ENCODE measurements around the gene NFYB.

Gene NFYB

DNA sequence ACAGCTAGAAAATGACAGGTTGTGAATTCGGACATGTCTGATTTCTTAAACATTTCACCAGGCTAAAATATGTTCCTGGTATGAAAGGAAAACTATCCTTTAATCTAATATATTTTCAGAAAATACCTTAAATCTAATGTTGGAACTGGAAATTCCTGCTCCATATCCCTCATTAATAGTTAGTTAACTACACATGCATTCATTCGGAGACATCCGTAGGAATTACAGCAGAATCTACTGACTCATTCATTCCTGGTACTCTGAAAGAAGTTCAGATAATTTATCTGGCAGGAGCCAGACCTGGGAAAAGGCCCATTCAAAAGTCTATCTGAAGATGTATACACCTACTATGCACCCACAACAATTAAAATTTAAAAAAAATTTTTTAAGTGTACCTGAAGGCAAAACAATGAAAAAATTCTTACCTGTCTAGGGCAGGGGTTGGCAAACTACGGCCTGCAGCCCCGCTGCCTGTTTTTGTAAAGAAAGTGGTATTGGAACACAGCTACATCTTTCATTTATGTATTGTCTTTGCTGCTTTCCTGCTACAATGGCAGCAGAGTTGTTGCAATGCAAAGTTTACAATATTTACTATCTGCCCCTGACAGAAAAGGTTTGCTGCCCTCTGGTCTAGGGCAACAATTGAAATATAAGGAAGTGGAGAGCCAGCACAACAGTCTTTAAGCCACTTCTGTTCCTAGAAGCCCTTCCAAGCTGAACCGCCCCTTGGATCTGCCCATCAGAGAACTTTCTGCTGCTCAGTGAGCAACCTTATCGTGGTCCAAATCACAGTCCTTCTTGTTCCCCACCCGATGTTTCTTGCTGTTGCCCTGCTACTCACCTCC lies 17.9 kb upstream of the NFYB start:
- TF ChIP-seq, protein P1, sequence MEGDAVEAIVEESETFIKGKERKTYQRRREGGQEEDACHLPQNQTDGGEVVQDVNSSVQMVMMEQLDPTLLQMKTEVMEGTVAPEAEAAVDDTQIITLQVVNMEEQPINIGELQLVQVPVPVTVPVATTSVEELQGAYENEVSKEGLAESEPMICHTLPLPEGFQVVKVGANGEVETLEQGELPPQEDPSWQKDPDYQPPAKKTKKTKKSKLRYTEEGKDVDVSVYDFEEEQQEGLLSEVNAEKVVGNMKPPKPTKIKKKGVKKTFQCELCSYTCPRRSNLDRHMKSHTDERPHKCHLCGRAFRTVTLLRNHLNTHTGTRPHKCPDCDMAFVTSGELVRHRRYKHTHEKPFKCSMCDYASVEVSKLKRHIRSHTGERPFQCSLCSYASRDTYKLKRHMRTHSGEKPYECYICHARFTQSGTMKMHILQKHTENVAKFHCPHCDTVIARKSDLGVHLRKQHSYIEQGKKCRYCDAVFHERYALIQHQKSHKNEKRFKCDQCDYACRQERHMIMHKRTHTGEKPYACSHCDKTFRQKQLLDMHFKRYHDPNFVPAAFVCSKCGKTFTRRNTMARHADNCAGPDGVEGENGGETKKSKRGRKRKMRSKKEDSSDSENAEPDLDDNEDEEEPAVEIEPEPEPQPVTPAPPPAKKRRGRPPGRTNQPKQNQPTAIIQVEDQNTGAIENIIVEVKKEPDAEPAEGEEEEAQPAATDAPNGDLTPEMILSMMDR (IDR thresholded peaks at IDR 0.05; ENCODE audit: insufficient read depth, low read depth, low read length, missing control alignments): no peak

DNA sequence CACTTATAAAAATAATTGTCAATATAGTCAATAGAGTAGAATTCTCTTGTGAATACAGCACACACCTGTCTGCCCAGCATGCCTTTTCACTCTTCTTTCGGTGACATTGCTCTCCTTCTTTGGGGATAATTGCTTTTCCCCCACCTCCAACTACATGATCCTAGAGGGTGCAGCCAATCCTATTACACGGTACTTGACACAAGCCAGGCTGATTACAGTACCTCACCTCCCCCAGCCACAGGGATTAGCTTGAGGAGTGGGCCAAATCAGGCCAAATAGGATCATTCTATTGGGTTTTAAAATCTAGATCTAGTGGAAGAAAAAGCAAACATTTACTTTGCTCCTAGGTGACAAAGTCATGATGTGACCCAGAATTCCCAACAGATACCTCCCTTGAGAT lies 16.8 kb upstream of the NFYB start:
- no peak for DNase-seq (ENCODE audit: low read depth)
- H3K4me3 ChIP-seq (ENCODE audit: low read depth, low read length): no peak overlapping the region
- TF ChIP-seq, protein P1 (IDR thresholded peaks at IDR 0.05; ENCODE audit: insufficient read depth, low read depth, low read length, missing control alignments): no peak

More for the DNA sequence above, 17.9 kb upstream of the NFYB start:
- no peak for DNase-seq (ENCODE audit: low read depth)
- H3K4me3 ChIP-seq (ENCODE audit: low read depth, low read length): no peak overlapping the region

DNA sequence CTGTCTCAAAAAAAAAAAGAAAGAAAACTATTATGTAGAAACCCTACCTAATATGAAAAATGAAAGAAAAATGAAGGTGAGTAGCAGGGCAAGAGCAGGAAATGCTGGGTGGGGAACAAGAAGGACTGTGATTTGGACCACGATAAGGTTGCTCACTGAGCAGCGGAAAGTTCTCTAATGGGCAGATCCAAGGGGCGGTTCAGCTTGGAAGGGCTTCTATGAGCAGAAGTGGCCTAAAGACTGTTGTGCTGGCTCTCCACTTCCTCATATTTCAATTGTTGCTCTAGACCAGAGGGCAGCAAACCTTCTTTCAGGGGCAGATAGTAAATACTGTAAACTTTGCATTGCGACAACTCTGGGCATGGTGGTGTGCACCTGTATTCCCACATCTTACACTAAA lies 16.3 kb upstream of the NFYB start:
- DNase-seq (ENCODE audit: low read depth): no peak
- TF ChIP-seq, protein P1 (IDR thresholded peaks at IDR 0.05; ENCODE audit: insufficient read depth, low read depth, low read length, missing control alignments): no peak
- H3K4me3 ChIP-seq (ENCODE audit: low read depth, low read length): no peak overlapping the region

DNA sequence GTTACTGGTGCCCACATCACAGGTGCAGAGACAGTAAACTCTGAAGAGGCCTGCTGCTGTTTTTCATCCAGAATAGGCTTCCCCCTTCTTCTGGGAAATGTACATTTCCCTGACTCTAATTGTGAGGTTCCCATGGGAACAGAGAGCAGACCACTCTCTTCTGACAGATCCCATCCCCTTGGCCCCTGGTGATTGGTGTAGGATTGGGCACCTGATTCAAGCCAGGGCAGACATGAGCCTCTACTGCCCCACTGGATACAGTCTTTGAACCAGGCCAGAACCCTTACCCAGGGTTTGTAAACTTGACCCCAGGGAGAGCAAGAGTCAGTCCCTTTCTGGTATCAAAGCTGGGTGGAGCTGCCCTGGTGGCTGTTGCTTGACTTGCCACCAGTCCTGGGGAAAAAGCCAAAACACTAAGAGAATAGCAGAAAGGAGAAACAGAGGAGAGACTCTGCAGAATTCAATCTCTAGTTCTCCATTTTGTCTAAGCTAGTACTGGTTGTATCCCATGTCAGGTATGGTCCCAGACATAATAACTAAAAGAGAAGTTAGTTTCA lies 14.8 kb upstream of the NFYB start:
- TF ChIP-seq, protein P1 (IDR thresholded peaks at IDR 0.05; ENCODE audit: insufficient read depth, low read depth, low read length, missing control alignments): no peak
- no peak for DNase-seq (ENCODE audit: low read depth)
- H3K4me3 ChIP-seq (ENCODE audit: low read depth, low read length): no peak overlapping the region

DNA sequence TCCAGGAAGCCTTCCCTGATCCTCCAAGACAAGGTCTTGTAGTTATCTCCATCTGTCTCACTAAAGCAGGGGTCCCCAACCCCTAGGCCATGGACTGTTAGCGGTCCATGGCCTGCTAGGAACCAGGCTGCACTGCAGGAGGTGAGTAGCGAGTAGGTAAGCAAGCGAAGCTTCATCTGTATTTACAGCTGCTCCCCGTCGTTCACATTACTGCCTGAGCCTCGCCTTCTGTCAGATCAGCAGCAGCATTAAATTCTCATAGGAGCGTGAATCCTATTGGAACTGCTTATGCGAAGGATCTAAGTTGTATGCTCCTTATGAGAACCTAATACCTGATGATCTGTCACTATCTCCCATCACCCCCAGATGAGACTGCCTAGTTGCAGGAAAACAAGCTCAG lies 12.4 kb upstream of the NFYB start:
- no peak overlapping the region for H3K4me3 ChIP-seq (ENCODE audit: low read depth, low read length)
- DNase-seq (ENCODE audit: low read depth): no peak
- TF ChIP-seq, protein P1 (IDR thresholded peaks at IDR 0.05; ENCODE audit: insufficient read depth, low read depth, low read length, missing control alignments): no peak

DNA sequence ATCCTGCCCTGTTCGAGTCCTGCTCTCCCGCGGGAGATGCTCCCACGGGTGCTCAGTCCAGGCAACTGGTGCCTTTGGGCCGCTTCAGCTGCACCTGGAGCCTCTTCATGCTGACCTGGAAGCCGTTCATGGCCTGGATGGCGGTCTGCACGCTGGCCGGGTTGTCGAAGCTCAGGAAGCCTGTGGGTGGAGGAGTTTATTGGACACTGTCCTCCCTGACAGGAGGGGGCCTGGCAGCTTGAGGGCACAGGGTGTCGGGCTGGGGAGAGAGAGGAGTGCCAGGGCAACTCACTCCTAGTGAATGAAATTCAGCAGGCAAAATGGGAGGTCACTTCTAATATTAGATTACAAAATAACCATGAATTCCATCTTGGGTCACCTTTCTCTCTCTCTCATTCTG lies 9.3 kb upstream of the NFYB start:
- TF ChIP-seq, protein P1 (IDR thresholded peaks at IDR 0.05; ENCODE audit: insufficient read depth, low read depth, low read length, missing control alignments): no peak
- no peak overlapping the region for H3K4me3 ChIP-seq (ENCODE audit: low read depth, low read length)
- no peak for DNase-seq (ENCODE audit: low read depth)

Data from GM12865 (cell line).